Caco-2 (cell line): Measurements from ENCODE around the gene TUBA3E. TPM values are rescaled to one million over a fixed set of nuclear protein-coding genes. Genes with fewer than 3 reads are reported as not detected.
"Not testable (repeated sequence)": the region's sequence is repeated elsewhere in the genome, so short reads cannot be mapped to it uniquely, and the experiment has no call there.

ENCODE experiments used
- BruUV-seq: library from RNA; stranded (reverse); fragments of 400-500 nt; replicated peaks from 2 replicates; lab custom pipeline; 2021; lab: Mats Ljungman, UMichigan
- CTCF ChIA-PET: fragments of 300-600 bp; sonication (Branson Sonifier 250); formaldehyde crosslinking; loops from one replicate; lab custom pipeline; 2022; ENCODE audit warnings: antibody characterized with exemption; lab: Charles Lee
- POLR2A ChIA-PET: fragments of 300-600 bp; sonication (Branson Sonifier 250); formaldehyde crosslinking; loops from one replicate; lab custom pipeline; 2022; ENCODE audit warnings: antibody characterized with exemption; lab: Charles Lee
- DNase-seq, 2 experiments: peaks; one replicate each; pipeline versions ENCODE4 v3.0.0 to v3.0.0-alpha.2; 2020 to 2022
- H3K27me3 ChIP-seq: replicated peaks from 2 replicates; pipeline ENCODE4 v1.6.0; 2011; ENCODE audit warnings: low read length; ENCODE audit not compliant: control insufficient read depth, insufficient read depth
- H3K36me3 ChIP-seq: 2 replicates; pipeline ENCODE4 v1.5.1; 2011; ENCODE audit warnings: low read length; ENCODE audit not compliant: control insufficient read depth, insufficient read depth
- H3K4me1 ChIP-seq: fragments of 250-450 bp; sonication (Bioruptor Pico); 2 replicates; pipeline ENCODE4 v1.5.1; 2020; ENCODE audit warnings: mild to moderate bottlenecking
- H3K4me3 ChIP-seq: 2 replicates; pipeline ENCODE4 v1.5.1; 2011; ENCODE audit warnings: low read depth, mild to moderate bottlenecking, control low read depth, low read length
- H3K9me3 ChIP-seq: fragments of 250-450 bp; sonication (Bioruptor Pico); 2 replicates; pipeline ENCODE4 v1.5.1; 2020; ENCODE audit warnings: mild to moderate bottlenecking, moderate library complexity
- H3K27ac Mint-ChIP-seq: one replicate; pipeline ENCODE4 v1.8.0; 2022; ENCODE audit warnings: mixed read lengths; ENCODE audit not compliant: unreplicated experiment
- H3K27me3 Mint-ChIP-seq: one replicate; pipeline ENCODE4 v1.8.0; 2022; ENCODE audit warnings: mixed read lengths; ENCODE audit not compliant: insufficient read depth, unreplicated experiment
- H3K36me3 Mint-ChIP-seq: one replicate; pipeline ENCODE4 v1.8.0; 2022; ENCODE audit warnings: mild to moderate bottlenecking, mixed read lengths; ENCODE audit not compliant: insufficient read depth, unreplicated experiment
- H3K4me1 Mint-ChIP-seq: one replicate; pipeline ENCODE4 v1.8.0; 2022; ENCODE audit warnings: low read depth, mixed read lengths; ENCODE audit not compliant: unreplicated experiment
- H3K4me3 Mint-ChIP-seq: one replicate; pipeline ENCODE4 v1.8.0; 2022; ENCODE audit warnings: mild to moderate bottlenecking, moderate library complexity, mixed read lengths; ENCODE audit not compliant: unreplicated experiment
- H3K9me3 Mint-ChIP-seq: one replicate; pipeline ENCODE4 v1.8.0; 2022; ENCODE audit warnings: mixed read lengths; ENCODE audit not compliant: unreplicated experiment
- CTCF ChIP-seq, 2 experiments: fragments of 200-600 bp in 1 of 2; IDR thresholded peaks; 1 replicate in 1 of 2; 2 replicates in 1 of 2; pipeline versions ENCODE4 v1.5.1 to v1.8.0; 2011 to 2022; ENCODE audit warnings: antibody characterized with exemption in 1 of 2, control low read depth in 1 of 2, inconsistent platforms in 1 of 2, low read depth in 1 of 2, low read length in 1 of 2, mild to moderate bottlenecking in 1 of 2, moderate library complexity in 1 of 2; ENCODE audit not compliant: insufficient read depth in 1 of 2, severe bottlenecking in 1 of 2, unreplicated experiment in 1 of 2
- intact Hi-C: fragments of 100-400 bp; cut with micrococcal nuclease; formaldehyde crosslinking; loops from one replicate; pipeline ENCODE4 v1.10.0; 2022; ENCODE audit not compliant: unreplicated experiment
- total RNA-seq: library from RNA; stranded (reverse); gene quantifications from 2 replicates; pipeline ENCODE4 v1.2.3, GENCODE V29; 2022

Gene TUBA3E
- total RNA-seq, 1 experiment from 2014 or later: 0.57 TPM

- no peak overlapping the region for H3K27ac Mint-ChIP-seq
- POLR2A ChIA-PET: interaction anchor here (0.6 kb wide), 1 partner anchor 86 kb away, joined by 3 read pairs; no protein-coding TSS in a partner anchor
- no peaks in the 10 kb centered on the region for H3K9me3 Mint-ChIP-seq
- H3K4me3 ChIP-seq: no peak overlapping the region
- TF ChIP-seq CTCF (IDR thresholded peaks at IDR 0.05; ENCODE audit: insufficient read depth in 1 of 2, low read depth in 1 of 2, low read length in 1 of 2, severe bottlenecking in 1 of 2, unreplicated experiment in 1 of 2): no peak
- intact Hi-C loops: no loop called here
- H3K36me3 Mint-ChIP-seq: no peaks in the 10 kb centered on the region
- DNase-seq: no peak
- H3K27me3 ChIP-seq: no peaks in the 10 kb centered on the region
- H3K4me1 Mint-ChIP-seq: no peaks in the 10 kb centered on the region
- no TSS peak for BruUV-seq
- H3K36me3 ChIP-seq: no peaks in the 10 kb centered on the region
- H3K27me3 Mint-ChIP-seq: peaks cover 10% of the 10 kb centered on the region
- no peaks in the 10 kb centered on the region for H3K9me3 ChIP-seq
- H3K4me1 ChIP-seq: no peaks in the 10 kb centered on the region
- CTCF ChIA-PET: no interaction called here
- no peak overlapping the region for H3K4me3 Mint-ChIP-seq
Measured at GRCh38 chr2:130231656-130232055, 33.4 kb upstream of the TUBA3E start.

- H3K9me3 Mint-ChIP-seq, BruUV-seq, H3K27me3 ChIP-seq, H3K36me3 ChIP-seq, POLR2A ChIA-PET, H3K4me3 ChIP-seq, H3K9me3 ChIP-seq, H3K27ac Mint-ChIP-seq, H3K4me3 Mint-ChIP-seq, CTCF ChIA-PET, H3K36me3 Mint-ChIP-seq, H3K4me1 Mint-ChIP-seq, intact Hi-C loops, DNase-seq, H3K27me3 Mint-ChIP-seq, H3K4me1 ChIP-seq: not testable (repeated sequence)
Measured at GRCh38 chr2:130230907-130231306, 32.7 kb upstream of the TUBA3E start.

- H3K4me1 Mint-ChIP-seq, H3K27ac Mint-ChIP-seq, H3K27me3 Mint-ChIP-seq, H3K36me3 Mint-ChIP-seq, H3K27me3 ChIP-seq, H3K4me1 ChIP-seq, H3K4me3 ChIP-seq, H3K36me3 ChIP-seq, POLR2A ChIA-PET, BruUV-seq, H3K9me3 Mint-ChIP-seq, H3K9me3 ChIP-seq, DNase-seq, intact Hi-C loops, H3K4me3 Mint-ChIP-seq, CTCF ChIA-PET: not testable (repeated sequence)
Measured at GRCh38 chr2:130230376-130230775, 32.1 kb upstream of the TUBA3E start.

- H3K36me3 Mint-ChIP-seq, H3K4me3 Mint-ChIP-seq, DNase-seq, H3K27me3 ChIP-seq, BruUV-seq, H3K4me1 Mint-ChIP-seq, H3K9me3 ChIP-seq, H3K27me3 Mint-ChIP-seq, H3K4me3 ChIP-seq, H3K9me3 Mint-ChIP-seq, H3K36me3 ChIP-seq, H3K4me1 ChIP-seq, H3K27ac Mint-ChIP-seq, CTCF ChIA-PET, intact Hi-C loops, POLR2A ChIA-PET: not testable (repeated sequence)
Measured at GRCh38 chr2:130229161-130229510, 30.9 kb upstream of the TUBA3E start.

- BruUV-seq, H3K4me3 Mint-ChIP-seq, H3K27me3 Mint-ChIP-seq, H3K9me3 Mint-ChIP-seq, DNase-seq, H3K4me1 ChIP-seq, H3K36me3 ChIP-seq, H3K27me3 ChIP-seq, H3K4me1 Mint-ChIP-seq, intact Hi-C loops, H3K4me3 ChIP-seq, POLR2A ChIA-PET, CTCF ChIA-PET, H3K36me3 Mint-ChIP-seq, H3K9me3 ChIP-seq, H3K27ac Mint-ChIP-seq: not testable (repeated sequence)
Measured at GRCh38 chr2:130228467-130229160, 30.4 kb upstream of the TUBA3E start.

GRCh38 chr2:130228005-130228404 is 29.8 kb upstream of the TUBA3E start:
- H3K4me1 Mint-ChIP-seq, BruUV-seq, H3K27ac Mint-ChIP-seq, H3K9me3 ChIP-seq, H3K4me3 ChIP-seq, H3K27me3 Mint-ChIP-seq, DNase-seq, H3K36me3 ChIP-seq, POLR2A ChIA-PET, H3K4me1 ChIP-seq, H3K9me3 Mint-ChIP-seq, H3K36me3 Mint-ChIP-seq, H3K4me3 Mint-ChIP-seq, CTCF ChIA-PET, H3K27me3 ChIP-seq, intact Hi-C loops: not testable (repeated sequence)
